H9 (cell line): ENCODE measurements around the gene GPR137. TPM values are rescaled to one million over a fixed set of nuclear protein-coding genes. Genes with fewer than 3 reads are reported as not detected.

Source experiments
- DNase-seq: peaks from one replicate; pipeline ENCODE4 v3.0.0-alpha.2; 2017
- H2AFZ ChIP-seq: one replicate; pipeline ENCODE4 v1.6.1; 2013; ENCODE audit warnings: mild to moderate bottlenecking, low read length, control low read depth, moderate library complexity
- H2AK5ac ChIP-seq: 2 replicates; pipeline ENCODE4 v1.6.1; 2013; ENCODE audit warnings: low read length, control low read depth, mixed read lengths; ENCODE audit not compliant: insufficient read length
- H2BK120ac ChIP-seq: one replicate; pipeline ENCODE4 v1.6.1; 2013; ENCODE audit warnings: low read depth, mild to moderate bottlenecking, low read length, control low read depth, inconsistent platforms; ENCODE audit not compliant: poor library complexity, severe bottlenecking
- H2BK12ac ChIP-seq: 2 replicates; pipeline ENCODE4 v1.6.1; 2013; ENCODE audit warnings: low read length, control low read depth, mixed read lengths, low read depth; ENCODE audit not compliant: insufficient read length
- H2BK15ac ChIP-seq: 2 replicates; pipeline ENCODE4 v1.6.1; 2013; ENCODE audit warnings: low read depth, low read length, control low read depth
- H2BK20ac ChIP-seq: one replicate; pipeline ENCODE4 v1.6.1; 2013; ENCODE audit warnings: low read depth, mild to moderate bottlenecking, low read length, control low read depth, inconsistent platforms; ENCODE audit not compliant: poor library complexity, severe bottlenecking
- H2BK5ac ChIP-seq: 2 replicates; pipeline ENCODE4 v1.6.1; 2013; ENCODE audit warnings: low read length, control low read depth, mixed read lengths; ENCODE audit not compliant: insufficient read length
- H3K14ac ChIP-seq: 2 replicates; pipeline ENCODE4 v1.6.1; 2013; ENCODE audit warnings: low read length, control low read depth; ENCODE audit not compliant: insufficient read depth
- H3K18ac ChIP-seq: 2 replicates; pipeline ENCODE4 v1.6.1; 2013; ENCODE audit warnings: low read depth, mild to moderate bottlenecking, mixed read lengths, low read length, control low read depth; ENCODE audit not compliant: insufficient read length
- H3K23ac ChIP-seq: 2 replicates; pipeline ENCODE4 v1.6.1; 2013; ENCODE audit warnings: low read length, control low read depth, mixed read lengths, low read depth; ENCODE audit not compliant: insufficient read length
- H3K23me2 ChIP-seq: 2 replicates; pipeline ENCODE4 v1.6.1; 2013; ENCODE audit warnings: low read depth, mild to moderate bottlenecking, mixed read lengths, low read length, control low read depth; ENCODE audit not compliant: insufficient read length, poor library complexity, severe bottlenecking
- H3K27ac ChIP-seq: 2 replicates; pipeline ENCODE4 v1.5.1; 2013; ENCODE audit warnings: low read length, control low read depth, mixed read lengths, low read depth; ENCODE audit not compliant: insufficient read length
- H3K27me3 ChIP-seq: 2 replicates; pipeline ENCODE4 v1.6.1; 2013; ENCODE audit warnings: low read length, control low read depth, inconsistent platforms; ENCODE audit not compliant: insufficient read depth
- H3K4ac ChIP-seq: 2 replicates; pipeline ENCODE4 v1.6.1; 2013; ENCODE audit warnings: low read depth, mild to moderate bottlenecking, control low read depth, inconsistent platforms, low read length, moderate library complexity
- H3K4me1 ChIP-seq: 2 replicates; pipeline ENCODE4 v1.6.1; 2013; ENCODE audit warnings: low read length, control low read depth, inconsistent platforms; ENCODE audit not compliant: insufficient read depth
- H3K4me2 ChIP-seq: 2 replicates; pipeline ENCODE4 v1.6.1; 2013; ENCODE audit warnings: low read length, control low read depth, mixed read lengths; ENCODE audit not compliant: insufficient read length, insufficient read depth
- H3K56ac ChIP-seq: 2 replicates; pipeline ENCODE4 v1.6.1; 2013; ENCODE audit warnings: low read depth, mild to moderate bottlenecking, mixed read lengths, low read length, control low read depth; ENCODE audit not compliant: insufficient read length
- H3K79me1 ChIP-seq: 2 replicates; pipeline ENCODE4 v1.6.1; 2013; ENCODE audit warnings: low read depth, mild to moderate bottlenecking, moderate library complexity, low read length, control low read depth, inconsistent platforms; ENCODE audit not compliant: insufficient read depth, poor library complexity, severe bottlenecking
- H3K79me2 ChIP-seq: 2 replicates; pipeline ENCODE4 v1.6.1; 2013; ENCODE audit warnings: low read length, control low read depth, inconsistent platforms; ENCODE audit not compliant: insufficient read depth
- H3K9ac ChIP-seq: 2 replicates; pipeline ENCODE4 v1.6.1; 2013; ENCODE audit warnings: low read length, control low read depth, mixed read lengths; ENCODE audit not compliant: insufficient read length; ENCODE audit errors: extremely low read depth
- H3K9me3 ChIP-seq: one replicate; pipeline ENCODE4 v1.6.1; 2013; ENCODE audit warnings: low read depth, low read length, inconsistent platforms; ENCODE audit not compliant: control insufficient read depth
- H3T11ph ChIP-seq: one replicate; pipeline ENCODE4 v1.6.1; 2013; ENCODE audit warnings: mild to moderate bottlenecking, low read length, control low read depth, inconsistent platforms
- H4K20me1 ChIP-seq: one replicate; pipeline ENCODE4 v1.6.1; 2013; ENCODE audit not compliant: control insufficient read depth, insufficient read length, insufficient read depth
- H4K5ac ChIP-seq: 2 replicates; pipeline ENCODE4 v1.6.1; 2013; ENCODE audit warnings: low read depth, mild to moderate bottlenecking, mixed read lengths, low read length, control low read depth; ENCODE audit not compliant: insufficient read length
- H4K8ac ChIP-seq: replicated peaks from 2 replicates; pipeline ENCODE4 v1.6.1; 2013; ENCODE audit warnings: low read length, control low read depth, mixed read lengths, low read depth; ENCODE audit not compliant: insufficient read length
- H4K91ac ChIP-seq: 2 replicates; pipeline ENCODE4 v1.6.1; 2013; ENCODE audit warnings: low read depth, mild to moderate bottlenecking, moderate library complexity, mixed read lengths, low read length, control low read depth; ENCODE audit not compliant: insufficient read length
- H3K27ac Mint-ChIP-seq, 3 experiments: 2 replicates in 2 of 3; 3 replicates in 1 of 3; pipeline ENCODE4 v1.8.0; 2020 to 2021; ENCODE audit warnings: mixed read lengths in 3 of 3, mild to moderate bottlenecking in 1 of 3, moderate library complexity in 1 of 3
- H3K27me3 Mint-ChIP-seq: 2 replicates; pipeline ENCODE4 v1.8.0; 2021; ENCODE audit warnings: low read depth, mild to moderate bottlenecking, moderate library complexity, mixed read lengths
- H3K36me3 Mint-ChIP-seq, 3 experiments: 2 replicates in 2 of 3; 3 replicates in 1 of 3; pipeline ENCODE4 v1.8.0; 2020 to 2021; ENCODE audit warnings: low read depth in 3 of 3, mixed read lengths in 3 of 3; ENCODE audit not compliant: insufficient read depth in 1 of 3
- H3K4me1 Mint-ChIP-seq, 2 experiments: 2 replicates each; pipeline ENCODE4 v1.8.0; 2020; ENCODE audit warnings: mixed read lengths in 2 of 2
- H3K4me3 Mint-ChIP-seq, 2 experiments: 2 replicates in 1 of 2; 3 replicates in 1 of 2; pipeline ENCODE4 v1.8.0; 2020 to 2021; ENCODE audit warnings: mild to moderate bottlenecking in 2 of 2, mixed read lengths in 2 of 2, moderate library complexity in 1 of 2
- H3K9me3 Mint-ChIP-seq, 2 experiments: 2 replicates in 1 of 2; 3 replicates in 1 of 2; pipeline ENCODE4 v1.8.0; 2020; ENCODE audit warnings: mild to moderate bottlenecking in 2 of 2, mixed read lengths in 2 of 2, moderate library complexity in 1 of 2
- CTCF ChIP-seq: fragments of 200-600 bp; sonication (generic); conservative IDR thresholded peaks from 3 replicates; pipeline ENCODE4 v1.8.0; 2021; ENCODE audit warnings: antibody characterized with exemption, mild to moderate bottlenecking
- WGBS: extraction: QIAGEN DNeasy Blood & Tissue Kit; methylation state at CpG from one replicate; pipeline ENCODE4 v1.1.7; 2013; ENCODE audit warnings: missing lambda C conversion rate, low lambda C conversion rate, mixed read lengths; ENCODE audit not compliant: insufficient read length; ENCODE audit errors: extremely low coverage; 5-methylcytosine and 5-hydroxymethylcytosine counted together
- total RNA-seq: library from RNA; stranded (reverse); gene quantifications from 2 replicates; pipeline ENCODE4 v1.2.1, GENCODE V29; 2021

The GPR137 gene
- total RNA-seq, 1 experiment from 2014 or later: 39.6 TPM

GRCh38 chr11:64269540-64270220 lies 16.0 kb upstream of the GPR137 start:
- no peak overlapping the region for H4K5ac ChIP-seq
- H3K56ac ChIP-seq: no peak overlapping the region
- H3K27ac ChIP-seq: peak overlapping the region; percentile 33
- H3K4me1 ChIP-seq: no peaks in the 10 kb centered on the region
- peak; percentile 18; the same call in 1 of the 3 replicates for TF ChIP-seq CTCF
- no peak overlapping the region for H3K23ac ChIP-seq
- Mint-ChIP-seq H3K4me3 (peak overlapping the region; percentile 97 to 99), H3K9me3 (no peaks in the 10 kb centered on the region), H3K27ac (peak overlapping the region; percentile 99 to 100 (median 100)), H3K27me3 (no peaks in the 10 kb centered on the region; the same call in none of the 2 replicates), H3K36me3 (peaks cover 11 to 31% (median 23%) of the 10 kb centered on the region in 3 experiments; a peak in 6 of 7 replicates), H3K4me1 (peaks cover 21 to 26% of the 10 kb centered on the region in 2 experiments)
- H2BK15ac ChIP-seq: no peak overlapping the region
- no peak overlapping the region for H2AFZ ChIP-seq
- no peak overlapping the region for H2BK12ac ChIP-seq
- H3K4me2 ChIP-seq: peak overlapping the region; percentile 59
- H3K27me3 ChIP-seq: no peaks in the 10 kb centered on the region
- peak overlapping the region; percentile 68 for H3K18ac ChIP-seq
- H3K14ac ChIP-seq: peak overlapping the region; percentile 32
- no peak overlapping the region for H4K91ac ChIP-seq
- H2BK120ac ChIP-seq: peak overlapping the region; percentile 24
- H3T11ph ChIP-seq: no peak overlapping the region
- no peak overlapping the region for H2BK5ac ChIP-seq
- no peak overlapping the region for H2BK20ac ChIP-seq
- H4K20me1 ChIP-seq: peaks cover 2% of the 10 kb centered on the region
- no CpG with 5 or more reads among the region's 58 CpGs for WGBS
- H2AK5ac ChIP-seq: no peak overlapping the region
- H3K23me2 ChIP-seq: peaks cover 15% of the 10 kb centered on the region
- H3K79me2 ChIP-seq: no peaks in the 10 kb centered on the region
- H3K79me1 ChIP-seq: no peaks in the 10 kb centered on the region
- H3K9ac ChIP-seq: peak overlapping the region; percentile 68
- peak; percentile 99 for DNase-seq
- H3K9me3 ChIP-seq: no peaks in the 10 kb centered on the region
- no peak overlapping the region; the same call in 1 of the 2 replicates for H3K4ac ChIP-seq
- no peak overlapping the region for H4K8ac ChIP-seq
